Upper lobe of right lung (tissue), 1 donor: ENCODE measurements around the gene BST1. TPM values are rescaled to one million over a fixed set of nuclear protein-coding genes. Genes with fewer than 3 reads are reported as not detected.
A peak's percentile ranks its signal among the peaks of the same experiment; 100 is the strongest.
"Not testable (repeated sequence)": the region's sequence is repeated elsewhere in the genome, so short reads cannot be mapped to it uniquely, and the experiment has no call there.

Experiments
- ATAC-seq: fragments of 200-7000 bp; cut with Tn5 transposase; one replicate; pipeline ENCODE4 v1.9.1; 2020; ENCODE audit warnings: mild to moderate bottlenecking, moderate library complexity
- DNase-seq: peaks from one replicate; pipeline ENCODE4 v3.0.0-alpha.2; 2020
- H3K27ac ChIP-seq: fragments of 200-600 bp; one replicate; pipeline ENCODE4 v1.8.0; 2022
- H3K27me3 ChIP-seq: fragments of 200-600 bp; one replicate; pipeline ENCODE4 v1.8.0; 2022; ENCODE audit warnings: mild to moderate bottlenecking
- H3K36me3 ChIP-seq: fragments of 200-600 bp; one replicate; pipeline ENCODE4 v1.8.0; 2022
- H3K4me1 ChIP-seq: fragments of 200-600 bp; one replicate; pipeline ENCODE4 v1.8.0; 2022
- H3K4me3 ChIP-seq: fragments of 200-600 bp; one replicate; pipeline ENCODE4 v1.8.0; 2022; ENCODE audit warnings: mild to moderate bottlenecking
- H3K9me3 ChIP-seq: fragments of 200-600 bp; one replicate; pipeline ENCODE4 v1.8.0; 2022
- intact Hi-C: fragments of 100-400 bp; cut with DNase I; formaldehyde crosslinking; loops from one replicate; pipeline ENCODE4 v1.11.0; 2022
- total RNA-seq: library from RNA; stranded (reverse); fragmentation: NEBNext Ultra II Directional; extraction: Animal tissue kit (Norgen Biotek cat#: 25700); gene quantifications from one replicate; pipeline ENCODE4 v1.2.1, GENCODE V29; 2021
- TF ChIP-seq, protein P1 (sequence below): fragments of 200-600 bp; IDR thresholded peaks from one replicate; pipeline ENCODE4 v1.8.0; 2022; ENCODE audit warnings: antibody characterized with exemption
- donor health status: DM: no; HTN: yes; CAD: no; lungs with severe emphysema.

BST1 gene
- total RNA-seq, 1 donor from 2014 or later: 11.0 TPM

DNA sequence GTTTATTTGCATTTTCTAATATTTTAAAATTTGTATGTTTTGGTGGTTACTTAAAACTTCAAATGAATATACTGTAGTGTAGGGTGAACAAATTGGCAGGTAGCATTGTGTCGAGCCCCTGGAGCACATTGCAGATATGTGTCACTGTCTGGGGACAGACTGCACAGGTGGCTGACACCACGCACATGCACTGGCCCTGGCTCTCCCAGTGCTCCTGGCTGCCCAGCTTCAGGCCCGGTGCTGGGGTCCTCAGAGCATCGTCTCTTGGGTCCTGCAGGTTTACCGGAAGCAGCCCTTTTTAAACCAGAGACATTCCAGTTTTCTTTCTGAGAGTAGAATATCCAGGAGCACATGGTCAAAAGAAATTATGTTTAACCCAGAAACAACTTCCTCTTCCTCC lies 15.6 kb downstream of the BST1 start:
- no peaks in the 10 kb centered on the region for H3K9me3 ChIP-seq
- intact Hi-C loops: no loop called here
- no peak overlapping the region for H3K27ac ChIP-seq
- ATAC-seq: no peak
- no peak overlapping the region for H3K4me3 ChIP-seq
- TF ChIP-seq, protein P1, sequence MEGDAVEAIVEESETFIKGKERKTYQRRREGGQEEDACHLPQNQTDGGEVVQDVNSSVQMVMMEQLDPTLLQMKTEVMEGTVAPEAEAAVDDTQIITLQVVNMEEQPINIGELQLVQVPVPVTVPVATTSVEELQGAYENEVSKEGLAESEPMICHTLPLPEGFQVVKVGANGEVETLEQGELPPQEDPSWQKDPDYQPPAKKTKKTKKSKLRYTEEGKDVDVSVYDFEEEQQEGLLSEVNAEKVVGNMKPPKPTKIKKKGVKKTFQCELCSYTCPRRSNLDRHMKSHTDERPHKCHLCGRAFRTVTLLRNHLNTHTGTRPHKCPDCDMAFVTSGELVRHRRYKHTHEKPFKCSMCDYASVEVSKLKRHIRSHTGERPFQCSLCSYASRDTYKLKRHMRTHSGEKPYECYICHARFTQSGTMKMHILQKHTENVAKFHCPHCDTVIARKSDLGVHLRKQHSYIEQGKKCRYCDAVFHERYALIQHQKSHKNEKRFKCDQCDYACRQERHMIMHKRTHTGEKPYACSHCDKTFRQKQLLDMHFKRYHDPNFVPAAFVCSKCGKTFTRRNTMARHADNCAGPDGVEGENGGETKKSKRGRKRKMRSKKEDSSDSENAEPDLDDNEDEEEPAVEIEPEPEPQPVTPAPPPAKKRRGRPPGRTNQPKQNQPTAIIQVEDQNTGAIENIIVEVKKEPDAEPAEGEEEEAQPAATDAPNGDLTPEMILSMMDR: no peak
- peaks cover 10% of the 10 kb centered on the region for H3K4me1 ChIP-seq
- H3K27me3 ChIP-seq: no peaks in the 10 kb centered on the region
- no peak for DNase-seq
- no peaks in the 10 kb centered on the region for H3K36me3 ChIP-seq

DNA sequence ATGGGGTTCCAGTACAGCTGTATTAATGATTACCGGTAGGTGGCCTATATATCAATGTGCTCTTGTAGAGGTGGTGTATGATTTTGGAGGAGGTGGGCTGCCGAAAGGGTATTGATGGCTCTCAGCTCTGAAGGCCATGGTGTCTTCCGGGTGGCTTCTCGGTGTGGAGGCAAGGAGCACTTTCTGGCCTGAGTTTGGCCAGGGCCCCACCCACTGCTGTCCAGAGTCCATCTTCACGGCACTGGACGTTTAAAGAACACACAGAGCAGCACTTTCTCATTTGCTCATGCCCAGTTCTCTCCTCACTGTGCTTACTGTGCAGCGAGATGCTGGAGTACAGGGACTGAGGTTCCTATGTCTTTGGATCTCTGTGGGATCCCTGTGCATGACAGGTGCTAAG lies 16.1 kb downstream of the BST1 start:
- no peaks in the 10 kb centered on the region for H3K36me3 ChIP-seq
- no peak overlapping the region for H3K4me3 ChIP-seq
- peaks cover 10% of the 10 kb centered on the region for H3K4me1 ChIP-seq
- no peak overlapping the region for H3K27ac ChIP-seq
- intact Hi-C loops: no loop called here
- H3K27me3 ChIP-seq: no peaks in the 10 kb centered on the region
- no peak for ATAC-seq
- TF ChIP-seq, protein P1: no peak
- DNase-seq: no peak
- H3K9me3 ChIP-seq: no peaks in the 10 kb centered on the region

DNA sequence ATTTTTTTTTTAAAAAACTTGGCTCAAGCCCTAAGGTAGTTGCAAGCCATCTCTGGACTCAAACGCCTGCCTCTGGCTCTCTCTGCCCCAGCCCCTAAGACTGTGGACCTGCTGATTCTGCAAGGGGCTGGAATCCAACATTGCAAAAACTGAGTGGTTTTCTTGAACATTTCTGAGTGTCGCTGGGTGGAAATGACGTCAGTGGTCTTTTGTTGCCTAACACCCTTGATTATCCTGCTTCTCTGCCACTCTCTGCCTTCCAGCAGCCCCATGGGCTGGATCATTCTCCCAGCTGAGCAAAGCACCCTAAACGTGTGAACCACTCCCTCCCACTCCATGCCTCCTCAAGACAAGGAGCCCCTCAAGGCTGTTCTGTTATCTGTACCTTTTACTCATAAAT lies 16.6 kb downstream of the BST1 start:
- intact Hi-C loops: no loop called here
- no peaks in the 10 kb centered on the region for H3K36me3 ChIP-seq
- no peaks in the 10 kb centered on the region for H3K27me3 ChIP-seq
- no peak overlapping the region for H3K27ac ChIP-seq
- H3K4me1 ChIP-seq: peaks cover 10% of the 10 kb centered on the region
- TF ChIP-seq, protein P1: no peak
- ATAC-seq (peak; percentile 73), DNase-seq (no peak)
- H3K9me3 ChIP-seq: no peaks in the 10 kb centered on the region
- H3K4me3 ChIP-seq: no peak overlapping the region

DNA sequence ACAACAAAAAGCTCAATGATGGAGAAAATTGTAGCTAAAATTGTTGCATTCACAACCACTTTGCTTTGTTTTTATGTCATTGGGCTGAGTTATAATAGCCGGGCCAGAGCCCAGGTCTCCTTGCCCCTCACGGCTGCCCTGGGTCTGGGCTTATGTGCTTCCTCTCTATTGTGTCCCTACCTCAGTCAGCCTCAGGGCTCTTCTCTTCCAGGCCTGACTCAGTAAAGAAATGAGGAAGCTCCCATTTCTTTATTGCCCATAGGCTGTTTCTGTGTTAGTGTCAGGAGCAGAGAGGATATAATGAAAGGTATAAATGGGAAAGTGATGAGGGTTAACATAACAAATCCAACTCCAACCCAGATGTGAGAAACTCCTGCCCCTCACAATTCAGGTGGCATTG lies 18.0 kb downstream of the BST1 start:
- Histone ChIP-seq H3K4me3 (no peak overlapping the region), H3K36me3 (no peaks in the 10 kb centered on the region), H3K4me1 (peaks cover 10% of the 10 kb centered on the region), H3K27ac (no peak overlapping the region), H3K9me3 (no peaks in the 10 kb centered on the region), H3K27me3 (no peaks in the 10 kb centered on the region)
- TF ChIP-seq, protein P1: no peak
- intact Hi-C loops: no loop called here
- peak; percentile 52 for ATAC-seq
- DNase-seq: no peak

DNA sequence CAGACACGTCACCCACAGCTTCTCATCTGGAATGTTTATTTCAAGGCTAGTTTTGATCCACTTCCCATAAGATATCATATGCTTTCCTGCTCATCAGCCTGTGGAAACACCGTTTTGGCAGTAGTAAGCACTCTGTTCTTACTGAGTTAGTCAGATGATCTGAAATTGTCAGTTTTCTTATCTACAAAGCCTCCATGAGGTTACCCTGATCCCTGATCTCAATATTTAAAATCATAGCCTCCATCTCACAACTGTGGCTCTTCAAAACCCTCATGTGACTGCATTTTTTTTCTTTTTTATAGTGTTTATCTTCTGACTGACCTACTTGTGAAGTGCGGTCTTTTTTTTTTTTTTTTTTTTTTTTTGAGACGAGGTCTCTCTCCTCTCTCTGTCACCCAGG lies 22.7 kb downstream of the BST1 start:
- TF ChIP-seq, protein P1: no peak
- intact Hi-C loops: no loop called here
- no peaks in the 10 kb centered on the region for H3K27me3 ChIP-seq
- ATAC-seq (no peak), DNase-seq (no peak)
- no peak overlapping the region for H3K27ac ChIP-seq
- H3K36me3 ChIP-seq: no peaks in the 10 kb centered on the region
- H3K9me3 ChIP-seq: no peaks in the 10 kb centered on the region
- no peaks in the 10 kb centered on the region for H3K4me1 ChIP-seq
- no peak overlapping the region for H3K4me3 ChIP-seq

DNA sequence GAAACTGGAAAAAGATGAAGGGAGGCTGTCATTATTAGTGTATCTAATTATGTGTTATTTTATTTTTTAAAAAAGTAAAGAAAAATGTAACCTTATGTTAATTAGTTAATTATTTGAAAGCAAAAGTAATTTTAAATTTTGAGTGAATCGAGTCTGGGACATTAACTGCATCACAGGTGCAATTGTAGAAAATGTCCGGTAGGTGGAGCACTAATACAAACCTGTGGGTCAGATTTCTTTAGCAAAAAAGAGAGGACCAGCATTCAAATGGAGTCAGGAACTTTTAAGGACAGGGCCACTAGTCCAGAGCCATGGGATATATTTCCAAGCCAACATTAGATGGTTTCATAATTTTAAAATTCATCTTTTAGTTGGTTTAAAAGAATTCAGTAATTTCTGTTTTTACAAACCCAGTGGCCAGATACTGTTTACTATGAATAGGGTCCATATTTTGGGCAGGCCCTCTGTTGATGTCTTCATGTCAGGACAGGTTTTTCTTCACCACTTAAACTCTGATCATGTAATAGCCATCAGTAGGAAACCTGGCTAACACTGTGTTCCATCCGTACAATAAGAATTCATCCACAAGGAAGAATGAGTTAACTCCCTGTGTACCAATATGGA lies 27.2 kb downstream of the BST1 start:
- H3K4me3 ChIP-seq: no peak overlapping the region
- no peaks in the 10 kb centered on the region for H3K27me3 ChIP-seq
- ATAC-seq: peak; percentile 89
- H3K4me1 ChIP-seq: no peaks in the 10 kb centered on the region
- intact Hi-C loops: no loop called here
- TF ChIP-seq, protein P1: peak; percentile 90
- no peaks in the 10 kb centered on the region for H3K36me3 ChIP-seq
- H3K27ac ChIP-seq: no peak overlapping the region
- DNase-seq: no peak
- H3K9me3 ChIP-seq: no peaks in the 10 kb centered on the region

DNA sequence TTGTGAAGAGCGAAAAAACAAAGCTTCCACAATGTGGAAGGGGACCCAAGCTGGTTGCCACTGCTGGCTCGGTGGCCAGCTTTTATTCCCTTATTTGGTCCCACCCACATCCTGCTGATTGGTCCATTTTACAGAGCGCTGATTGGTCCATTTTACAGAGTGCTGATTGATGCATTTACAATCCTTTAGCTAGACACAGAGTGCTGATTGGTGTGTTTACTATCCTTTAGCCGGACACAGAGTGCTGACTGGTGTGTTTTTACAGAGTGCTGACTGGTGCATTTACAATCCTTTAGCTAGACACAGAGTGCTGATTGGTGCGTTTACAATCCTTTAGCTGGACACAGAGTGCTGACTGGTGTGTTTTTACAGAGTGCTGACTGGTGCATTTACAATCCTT lies 30.2 kb downstream of the BST1 start:
- H3K4me1 ChIP-seq, H3K9me3 ChIP-seq, H3K27ac ChIP-seq, H3K27me3 ChIP-seq, H3K36me3 ChIP-seq, ATAC-seq, H3K4me3 ChIP-seq, intact Hi-C loops, DNase-seq: not testable (repeated sequence)
